Measurements from ENCODE around the gene SNRK.

DNA sequence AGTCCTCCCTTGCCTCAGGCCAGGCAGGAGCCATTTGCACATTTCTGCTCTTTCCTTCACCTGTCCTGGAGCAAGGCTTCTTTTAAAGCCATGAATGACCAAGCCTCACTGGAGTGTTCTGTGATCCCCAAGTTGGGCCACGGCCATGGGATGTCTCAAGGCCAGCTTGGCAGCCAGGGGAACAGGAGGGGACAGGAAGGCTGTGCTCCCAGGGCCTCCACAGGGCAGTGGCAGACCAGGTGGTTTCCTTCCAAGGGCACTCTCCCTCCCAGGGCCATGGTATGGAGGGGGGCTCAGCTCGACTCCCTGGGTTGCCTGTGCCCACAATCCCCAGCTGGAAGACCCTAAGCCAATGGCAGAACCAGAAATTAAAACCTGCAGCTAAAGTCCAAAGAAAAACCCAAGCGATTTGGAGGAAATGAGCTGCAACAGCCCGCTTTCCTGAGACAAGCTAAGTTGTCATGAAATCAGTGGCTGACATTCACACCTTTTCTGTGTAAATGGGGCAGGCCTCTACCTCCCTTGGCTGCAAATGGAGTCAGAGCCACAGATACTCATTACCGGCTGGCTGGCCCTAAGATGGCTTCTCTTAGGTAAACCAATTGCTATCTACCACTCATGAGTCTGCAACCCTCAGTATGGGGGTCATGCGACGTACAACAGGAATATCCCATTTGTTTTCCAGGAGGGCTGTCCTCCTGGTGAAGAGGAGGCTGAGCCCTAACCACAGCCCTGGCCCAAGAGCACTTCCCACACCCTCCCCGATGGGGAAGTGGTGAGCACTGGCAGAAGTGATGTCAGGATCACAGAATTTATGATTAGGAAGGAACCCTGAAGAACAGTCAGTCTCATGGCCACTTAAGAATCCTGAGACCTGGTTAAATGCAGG is 83.3 kb downstream of the SNRK start:
- TF ChIP-seq, protein P1, sequence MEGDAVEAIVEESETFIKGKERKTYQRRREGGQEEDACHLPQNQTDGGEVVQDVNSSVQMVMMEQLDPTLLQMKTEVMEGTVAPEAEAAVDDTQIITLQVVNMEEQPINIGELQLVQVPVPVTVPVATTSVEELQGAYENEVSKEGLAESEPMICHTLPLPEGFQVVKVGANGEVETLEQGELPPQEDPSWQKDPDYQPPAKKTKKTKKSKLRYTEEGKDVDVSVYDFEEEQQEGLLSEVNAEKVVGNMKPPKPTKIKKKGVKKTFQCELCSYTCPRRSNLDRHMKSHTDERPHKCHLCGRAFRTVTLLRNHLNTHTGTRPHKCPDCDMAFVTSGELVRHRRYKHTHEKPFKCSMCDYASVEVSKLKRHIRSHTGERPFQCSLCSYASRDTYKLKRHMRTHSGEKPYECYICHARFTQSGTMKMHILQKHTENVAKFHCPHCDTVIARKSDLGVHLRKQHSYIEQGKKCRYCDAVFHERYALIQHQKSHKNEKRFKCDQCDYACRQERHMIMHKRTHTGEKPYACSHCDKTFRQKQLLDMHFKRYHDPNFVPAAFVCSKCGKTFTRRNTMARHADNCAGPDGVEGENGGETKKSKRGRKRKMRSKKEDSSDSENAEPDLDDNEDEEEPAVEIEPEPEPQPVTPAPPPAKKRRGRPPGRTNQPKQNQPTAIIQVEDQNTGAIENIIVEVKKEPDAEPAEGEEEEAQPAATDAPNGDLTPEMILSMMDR (IDR thresholded peaks at IDR 0.05; ENCODE audit: insufficient read depth, low read length, poor library complexity, severe bottlenecking): no peak
- no peak for TF ChIP-seq EZH2phosphoT487 (conservative IDR thresholded peaks at IDR 0.05; ENCODE audit: low read length)
